Heart right ventricle (tissue), 16 donors: Measurements from ENCODE around the gene PAH. TPM values are rescaled to one million over a fixed set of nuclear protein-coding genes. Genes with fewer than 3 reads are reported as not detected.

Experiments
- ATAC-seq, 8 donors: fragments of 200-7000 bp; cut with Tn5 transposase; one replicate each; pipeline ENCODE4 v1.9.1; 2020; ENCODE audit warnings: mild to moderate bottlenecking in 8 of 8, moderate library complexity in 8 of 8, moderate number of reproducible peaks in 1 of 8
- DNase-seq, 2 donors: peaks; one replicate each; pipeline ENCODE4 v3.0.0-alpha.2; 2020
- H3K27ac ChIP-seq, 10 donors: fragments of 200-600 bp; sonication (generic) in 2 of 10; one replicate each; pipeline versions ENCODE4 v1.5.0 to v1.8.0; 2020 to 2022; ENCODE audit warnings: mild to moderate bottlenecking in 3 of 10
- H3K27me3 ChIP-seq, 7 donors: fragments of 200-600 bp; one replicate each; pipeline ENCODE4 v1.8.0; 2021 to 2022; ENCODE audit warnings: mild to moderate bottlenecking in 2 of 7
- H3K36me3 ChIP-seq, 9 donors: fragments of 200-600 bp; sonication (generic) in 1 of 9; one replicate each; pipeline versions ENCODE4 v1.5.0 to v1.8.0; 2020 to 2022; ENCODE audit warnings: mild to moderate bottlenecking in 2 of 9
- H3K4me1 ChIP-seq, 9 donors: fragments of 200-600 bp; sonication (generic) in 1 of 9; one replicate each; pipeline versions ENCODE4 v1.5.0 to v1.8.0; 2020 to 2022; ENCODE audit warnings: mild to moderate bottlenecking in 4 of 9
- H3K4me3 ChIP-seq, 10 donors: fragments of 200-600 bp; sonication (generic) in 2 of 10; one replicate each; pipeline versions ENCODE4 v1.5.0 to v1.8.0; 2020 to 2022; ENCODE audit warnings: mild to moderate bottlenecking in 7 of 10, moderate library complexity in 2 of 10
- H3K9me3 ChIP-seq, 11 donors: fragments of 200-600 bp in 10 of 11; sonication (generic) in 2 of 11; one replicate each; pipeline versions ENCODE4 v1.5.0 to v1.8.0; 2013 to 2022; ENCODE audit warnings: mild to moderate bottlenecking in 2 of 11, control low read depth in 1 of 11, moderate library complexity in 1 of 11
- WGBS, 2 donors: extraction: QIAGEN DNeasy Blood & Tissue Kit; methylation state at CpG; one replicate each; pipeline ENCODE4 v1.1.7; 2013; ENCODE audit warnings: inconsistent platforms in 1 of 2; 5-methylcytosine and 5-hydroxymethylcytosine counted together
- intact Hi-C, 10 donors: fragments of 100-400 bp; cut with DNase I; formaldehyde crosslinking; loops; one replicate each; pipeline versions ENCODE4 v1.11.1 to v1.14.2; 2022
- polyA plus RNA-seq, 2 donors: library from polyadenylated mRNA; stranded (reverse); fragments of 200-250 nt; gene quantifications; one replicate each; pipeline ENCODE4 v1.2.3, GENCODE V29; 2013
- total RNA-seq, 10 donors: library from RNA; stranded (reverse); fragmentation: NEBNext Ultra II Directional in 3 of 10; extraction: Animal tissue kit (Norgen Biotek cat#: 25700) in 3 of 10; gene quantifications; one replicate each; pipeline versions ENCODE4 v1.2.1 to v1.2.4, GENCODE V29; 2021 to 2023
- TF ChIP-seq, protein P1 (sequence below), 9 donors: fragments of 200-600 bp; sonication (generic) in 2 of 9; IDR thresholded peaks; one replicate each; pipeline versions ENCODE4 v1.5.0 to v1.8.0; 2021 to 2022; ENCODE audit warnings: antibody characterized with exemption in 9 of 9, mild to moderate bottlenecking in 5 of 9, moderate library complexity in 1 of 9
- donor health status: Arrhythmogenic right ventricular cardiomyopathy.
- donor health status: ischemic (EF 13 %, LVEDD 7.1; RV severe dilation, severe dysfunction).
- donor health status: healthy with polysubstance abuse.
- donor health status: DM: no; HTN: yes; CAD: no.
- donor health status: DM: no; HTN: no; CAD: no.
- donor health status: ischemic (EF 25% LVEDD 6.9; RV normal size, moderate dysfunction).
- donor health status: ischemic (EF 25% LVEDD 5.7; RV mildly dilated, moderate dysfunction).
- donor health status: healthy.
- donor health status: DM: yes; HTN: yes; CAD: no.
- donor health status: Ischemic cardiomyopathy.
- donor health status: ischemic (EF 35%, LVEDD 5.7; RV mildly dilated, moderate dysfunction).
- donor health status: nonischemic (EF 11% LVEDD 7.7; RV severe dilation, severe dysfunction).
- donor health status: DM: yes; HTN: yes; CAD: no.
- donor health status: PGD.
- donor health status: ischemic (EF 29% LVEDD 5.4; RV normal size, mild dysfunction).
- donor health status: nonischemic (EF 23%, LVEDD 6.1; RV moderate dilation, normal function).

PAH gene
- total and polyA plus RNA-seq, 12 donors, result not detected

DNA sequence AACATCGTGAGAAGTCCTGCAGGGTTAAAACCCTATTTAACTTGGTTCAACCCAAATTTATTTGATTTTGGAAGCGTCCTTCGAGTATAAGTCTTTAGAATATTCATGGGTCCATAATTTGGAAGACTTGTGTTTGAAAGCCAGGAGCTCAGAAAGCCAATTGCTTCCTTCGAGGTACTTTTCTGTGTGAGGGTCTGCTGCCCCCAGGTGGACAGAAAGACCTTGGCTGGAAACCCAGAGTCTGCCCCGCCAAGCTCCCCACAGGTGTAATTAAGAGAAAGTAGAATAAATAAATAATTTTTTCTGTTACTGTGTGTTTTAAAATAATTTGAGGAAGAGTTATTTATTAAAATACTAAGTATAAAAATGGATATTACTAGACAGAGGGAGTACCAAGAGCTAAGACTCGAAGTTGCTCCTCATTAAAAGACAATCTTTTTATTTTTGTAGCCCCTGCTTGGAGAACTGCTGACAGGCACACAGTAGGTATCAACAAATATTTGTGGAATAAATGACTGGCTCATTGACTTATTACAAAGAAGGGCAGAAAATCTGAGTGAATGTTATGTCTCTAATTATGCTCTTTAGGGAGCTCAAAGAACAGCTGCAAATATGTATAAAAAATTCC is 105.8 kb downstream of the PAH start:
- 29 to 33% methylated on average over 6 of the region's 6 CpGs for WGBS, 2 donors
- no peaks in the 10 kb centered on the region for H3K9me3 ChIP-seq
- H3K27me3 ChIP-seq, result peaks cover 0 to 30% (median 4%) of the 10 kb centered on the region in 7 donors
- TF ChIP-seq, protein P1, sequence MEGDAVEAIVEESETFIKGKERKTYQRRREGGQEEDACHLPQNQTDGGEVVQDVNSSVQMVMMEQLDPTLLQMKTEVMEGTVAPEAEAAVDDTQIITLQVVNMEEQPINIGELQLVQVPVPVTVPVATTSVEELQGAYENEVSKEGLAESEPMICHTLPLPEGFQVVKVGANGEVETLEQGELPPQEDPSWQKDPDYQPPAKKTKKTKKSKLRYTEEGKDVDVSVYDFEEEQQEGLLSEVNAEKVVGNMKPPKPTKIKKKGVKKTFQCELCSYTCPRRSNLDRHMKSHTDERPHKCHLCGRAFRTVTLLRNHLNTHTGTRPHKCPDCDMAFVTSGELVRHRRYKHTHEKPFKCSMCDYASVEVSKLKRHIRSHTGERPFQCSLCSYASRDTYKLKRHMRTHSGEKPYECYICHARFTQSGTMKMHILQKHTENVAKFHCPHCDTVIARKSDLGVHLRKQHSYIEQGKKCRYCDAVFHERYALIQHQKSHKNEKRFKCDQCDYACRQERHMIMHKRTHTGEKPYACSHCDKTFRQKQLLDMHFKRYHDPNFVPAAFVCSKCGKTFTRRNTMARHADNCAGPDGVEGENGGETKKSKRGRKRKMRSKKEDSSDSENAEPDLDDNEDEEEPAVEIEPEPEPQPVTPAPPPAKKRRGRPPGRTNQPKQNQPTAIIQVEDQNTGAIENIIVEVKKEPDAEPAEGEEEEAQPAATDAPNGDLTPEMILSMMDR (IDR thresholded peaks at IDR 0.05), result peak in 8 of 9 donors; percentile 20 to 48 (median 34)
- no peak for ATAC-seq
- H3K4me3 ChIP-seq, result no peak overlapping the region
- DNase-seq, result no peak
- H3K4me1 ChIP-seq, result no peaks in the 10 kb centered on the region
- no peaks in the 10 kb centered on the region for H3K36me3 ChIP-seq
- H3K27ac ChIP-seq, result no peak overlapping the region
- intact Hi-C loops, result loop anchor here in 1 of 10 donors (10.0 kb wide), 1 partner anchor 866 kb away; no protein-coding TSS in a partner anchor

DNA sequence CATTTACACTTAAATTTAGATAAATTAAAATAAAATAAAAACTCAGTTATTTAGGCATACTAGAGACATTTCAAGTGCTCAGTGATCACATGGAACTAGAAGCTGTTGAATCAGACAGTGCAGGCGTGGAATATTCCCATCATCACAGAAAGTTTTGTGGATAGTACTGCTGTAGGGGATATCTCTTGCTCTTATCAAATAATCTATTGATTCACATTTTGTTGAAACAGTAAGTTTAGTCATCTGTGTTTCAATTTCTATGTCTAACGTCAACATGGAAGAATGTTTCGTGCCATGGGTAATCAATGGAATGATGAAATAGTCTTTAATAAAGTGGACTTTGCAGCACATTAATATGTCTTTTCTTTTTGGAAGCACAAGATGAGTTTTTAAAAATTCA is 108.6 kb downstream of the PAH start:
- Histone ChIP-seq H3K27me3 (peaks cover 0 to 27% (median 4%) of the 10 kb centered on the region in 7 donors), H3K27ac (no peak overlapping the region), H3K36me3 (no peaks in the 10 kb centered on the region), H3K4me1 (no peaks in the 10 kb centered on the region), H3K9me3 (no peaks in the 10 kb centered on the region), H3K4me3 (no peak overlapping the region)
- WGBS, 2 donors, result 86 to 87% methylated on average over 3 of the region's 3 CpGs
- intact Hi-C loops, result no loop called here
- TF ChIP-seq, protein P1 (IDR thresholded peaks at IDR 0.05), result no peak
- DNase-seq (no peak), ATAC-seq (no peak)

DNA sequence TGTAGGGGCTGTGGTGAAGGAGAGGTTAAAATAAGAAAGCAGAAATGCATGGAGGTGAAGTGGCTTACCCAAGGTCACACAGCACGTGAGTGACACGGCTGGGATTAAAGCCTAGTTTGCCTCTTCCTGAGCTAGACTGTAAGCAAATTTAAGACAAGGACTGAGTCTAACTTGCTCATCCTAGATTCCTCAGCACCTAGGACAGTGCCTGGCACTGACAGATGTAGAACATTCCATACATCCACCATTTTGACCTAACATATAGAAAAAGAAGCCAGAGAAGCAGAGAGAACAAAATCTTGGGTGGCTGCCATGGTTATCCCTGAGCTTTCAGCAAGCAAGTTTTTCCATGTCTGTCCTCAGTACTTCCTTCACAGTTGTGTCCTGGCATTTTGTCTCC is 110.5 kb downstream of the PAH start:
- TF ChIP-seq, protein P1 (IDR thresholded peaks at IDR 0.05), result no peak
- no peak overlapping the region for H3K4me3 ChIP-seq
- WGBS, 2 donors, result 70 to 71% methylated on average over 2 of the region's 2 CpGs
- H3K9me3 ChIP-seq, result no peaks in the 10 kb centered on the region
- DNase-seq (no peak), ATAC-seq (no peak)
- H3K4me1 ChIP-seq, result no peaks in the 10 kb centered on the region
- intact Hi-C loops, result no loop called here
- no peaks in the 10 kb centered on the region for H3K36me3 ChIP-seq
- H3K27me3 ChIP-seq, result peaks cover 0 to 14% (median 0%) of the 10 kb centered on the region in 7 donors
- H3K27ac ChIP-seq, result no peak overlapping the region

DNA sequence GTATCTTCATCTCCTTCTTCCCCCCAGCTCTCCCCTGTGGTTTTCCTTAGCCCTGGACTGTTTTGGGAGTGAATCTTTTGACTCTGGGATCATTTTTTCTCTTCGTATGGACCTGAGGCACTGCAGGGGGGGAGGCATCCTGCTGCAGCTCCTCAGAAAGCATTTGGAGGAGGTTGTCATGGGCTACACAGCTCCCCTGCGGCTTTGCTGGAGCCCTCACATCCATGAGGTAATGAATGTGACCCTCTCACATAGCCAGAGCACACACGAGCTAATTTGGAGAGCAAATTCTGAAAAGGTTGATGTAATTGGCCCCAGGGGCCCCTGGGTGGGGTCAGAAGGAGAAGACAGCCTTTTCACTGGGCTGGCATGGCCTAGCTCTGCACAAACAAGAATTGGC is 110.9 kb downstream of the PAH start:
- TF ChIP-seq, protein P1 (IDR thresholded peaks at IDR 0.05), result no peak
- H3K9me3 ChIP-seq, result no peaks in the 10 kb centered on the region
- H3K4me1 ChIP-seq, result no peaks in the 10 kb centered on the region
- 23 to 33% methylated on average over 3 of the region's 3 CpGs for WGBS, 2 donors
- DNase-seq, result no peak
- no peak for ATAC-seq
- no peak overlapping the region for H3K27ac ChIP-seq
- H3K4me3 ChIP-seq, result no peak overlapping the region
- intact Hi-C loops, result no loop called here
- peaks cover 0 to 14% (median 0%) of the 10 kb centered on the region in 7 donors for H3K27me3 ChIP-seq
- H3K36me3 ChIP-seq, result no peaks in the 10 kb centered on the region
